GM18517 (cell line): ENCODE data around the gene KPNA1.
A peak's percentile ranks its signal among the peaks of the same experiment; 100 is the strongest.

Experiments
- ATAC-seq: cut with Tn5 transposase; IDR thresholded peaks from one replicate; pipeline ENCODE4 v1.9.1; 2021; ENCODE audit warnings: mild to moderate bottlenecking, moderate library complexity; ENCODE audit not compliant: unreplicated experiment

Gene KPNA1

GRCh38 chr3:122514123-122515019, at the start of gene KPNA1:
Gene KPNA1 (minus strand): TSS chr3:122514939. CDS start chr3:122496565, 18,374 bp downstream.
- peak; percentile 83 for ATAC-seq

DNA sequence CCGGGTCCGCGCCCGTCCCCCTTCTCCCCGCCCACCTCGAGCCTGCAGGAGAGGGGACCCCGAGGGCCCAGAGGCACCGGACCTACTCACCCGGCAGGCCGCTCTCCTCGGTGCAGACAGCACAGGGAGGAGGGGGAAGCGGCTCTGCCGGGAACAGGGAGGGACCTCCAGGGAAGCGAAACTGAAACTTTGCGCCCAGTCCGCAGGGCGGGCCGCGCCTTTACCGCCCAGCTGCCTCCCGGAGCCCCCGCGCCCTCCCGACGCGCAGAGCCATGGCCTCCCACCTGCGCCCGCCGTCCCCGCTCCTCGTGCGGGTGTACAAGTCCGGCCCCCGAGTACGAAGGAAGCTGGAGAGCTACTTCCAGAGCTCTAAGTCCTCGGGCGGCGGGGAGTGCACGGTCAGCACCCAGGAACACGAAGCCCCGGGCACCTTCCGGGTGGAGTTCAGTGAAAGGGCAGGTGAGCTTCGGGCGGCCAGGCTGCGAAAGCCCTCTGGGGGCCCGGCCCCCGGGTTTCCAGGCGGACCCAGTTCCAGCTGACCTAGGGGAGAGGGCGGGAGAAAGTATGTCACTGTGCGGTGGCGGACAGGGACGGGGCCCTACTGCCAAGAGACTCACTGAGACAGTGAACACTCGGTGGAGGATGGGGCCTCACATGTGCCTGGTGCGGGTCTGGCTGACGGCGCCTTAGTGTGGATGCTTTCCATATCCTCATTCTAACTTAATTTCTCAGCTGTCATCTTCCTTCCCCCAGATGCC, 49.6 kb upstream of the KPNA1 start, which contains the start of the genes DTX3L and PARP9:
Gene DTX3L (plus strand): TSS at position 184 of the 758 bp plus-strand sequence. CDS start 89 bp downstream, at position 273.
Gene PARP9 (minus strand): TSS at position 146 of the 758 bp plus-strand sequence. CDS start 4,680 bp downstream, outside the sequence.
- peak; percentile 49 for ATAC-seq

DNA sequence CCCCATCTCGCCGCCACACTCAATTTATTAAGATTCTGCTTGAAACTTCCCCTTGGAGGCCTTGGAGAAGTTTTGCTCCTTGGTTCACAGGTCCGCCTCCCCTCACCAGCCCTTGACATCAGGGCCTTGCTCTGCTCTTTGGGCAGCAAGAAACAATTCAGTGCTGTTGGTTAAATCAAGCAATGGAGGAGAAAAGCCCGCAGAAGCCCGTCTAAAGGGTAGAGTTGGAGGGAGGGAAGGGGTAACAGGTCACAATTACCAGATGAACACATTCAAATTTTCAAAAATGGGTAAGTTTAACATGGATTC, 48.9 kb upstream of the KPNA1 start:
- peak; percentile 13 for ATAC-seq

DNA sequence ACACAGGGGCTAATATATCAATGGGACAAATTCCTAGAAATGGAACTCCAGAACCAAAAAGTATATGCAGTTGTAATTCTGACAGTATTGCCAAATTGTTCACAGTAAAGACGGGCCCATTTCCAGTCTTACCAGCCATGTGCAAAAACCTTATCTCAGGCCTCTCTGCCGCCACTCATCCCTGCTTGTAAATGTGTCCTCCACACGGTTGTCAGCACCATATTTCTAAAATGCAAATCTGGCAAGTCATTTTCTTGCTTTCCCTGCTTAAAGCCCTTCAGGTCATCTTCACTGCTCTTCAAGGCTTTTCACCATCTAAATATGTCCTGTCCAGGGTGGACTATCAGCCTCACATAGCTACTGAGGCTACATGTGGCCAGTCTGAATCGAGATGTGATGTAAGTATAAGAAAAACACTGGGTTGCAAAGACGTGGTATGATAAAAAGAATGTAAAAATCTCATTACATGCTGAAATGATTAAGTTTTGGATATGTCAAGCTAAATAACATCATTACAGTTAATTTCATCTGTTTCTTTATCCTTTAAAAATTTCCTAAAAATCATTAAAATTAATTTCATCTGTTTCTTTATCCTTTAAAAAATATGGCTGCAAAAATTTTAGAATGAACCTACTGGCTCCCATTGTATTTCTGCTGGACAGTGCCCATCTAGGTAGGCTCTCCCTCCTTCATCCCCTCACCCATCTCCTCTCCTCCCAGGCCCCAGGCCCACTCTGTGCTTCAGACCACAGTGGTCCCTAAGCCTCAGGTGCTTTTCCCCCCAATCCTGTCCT, 48.4 kb upstream of the KPNA1 start:
- ATAC-seq = no peak

DNA sequence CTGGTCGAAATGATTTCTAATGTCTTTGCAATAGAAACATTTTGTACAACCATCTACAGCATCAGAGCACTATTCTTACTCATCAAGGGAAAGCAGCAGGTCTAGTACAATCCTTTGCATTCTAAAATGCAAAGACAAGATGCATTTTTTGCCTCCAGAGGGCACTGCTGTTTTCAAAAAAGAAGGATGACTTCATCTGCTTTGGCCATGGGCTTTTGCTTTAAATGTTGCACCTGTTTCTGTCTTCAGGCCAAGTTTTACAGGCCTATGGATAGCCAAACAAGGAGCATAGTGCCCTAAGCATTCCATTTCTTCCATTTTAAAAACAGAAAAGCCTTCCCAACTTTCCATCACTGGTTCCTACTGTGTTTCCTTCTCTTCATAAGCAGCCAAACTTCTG, 45.9 kb upstream of the KPNA1 start:
- ATAC-seq = no peak

DNA sequence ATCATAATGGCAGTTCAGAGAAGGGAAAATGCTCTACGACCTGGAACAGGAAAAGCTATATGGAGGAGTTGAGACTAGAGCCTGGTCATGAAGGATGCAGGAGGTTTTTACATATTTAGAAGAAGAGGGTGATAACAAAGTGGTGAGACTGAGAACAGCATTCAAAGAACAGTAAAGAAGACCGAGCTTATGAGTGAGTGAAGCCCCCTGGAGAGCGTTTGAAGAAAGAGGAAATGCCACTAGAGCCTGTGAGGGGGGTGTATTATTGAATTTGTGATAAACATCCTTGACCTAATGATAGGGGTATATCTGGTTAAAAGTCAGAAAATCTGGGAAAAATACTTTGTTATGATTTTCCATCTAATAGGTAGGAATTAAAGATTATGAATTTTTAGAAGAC, 45.2 kb upstream of the KPNA1 start:
- no peak for ATAC-seq

- ATAC-seq = no peak
Observed at GRCh38 chr3:122558605-122559004, 43.9 kb upstream of the KPNA1 start.

DNA sequence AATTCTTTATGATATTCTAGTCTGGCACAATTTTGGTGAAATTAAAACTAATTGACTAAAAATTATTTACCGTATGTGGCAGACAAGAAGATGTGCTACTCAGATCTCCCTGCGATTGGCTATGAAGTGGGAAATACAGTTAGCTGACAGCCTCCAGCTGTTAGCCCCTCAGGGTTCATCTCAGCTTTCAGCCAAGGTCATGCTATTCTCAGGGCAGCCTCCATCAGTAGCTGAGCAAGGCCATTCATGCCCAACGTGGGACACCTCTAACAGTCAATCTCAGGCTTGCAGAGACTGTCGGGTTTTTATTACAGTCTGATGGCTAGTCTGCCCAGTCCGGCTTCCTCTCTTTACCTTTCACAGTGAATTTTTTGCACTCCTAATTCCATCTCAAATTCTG, 42.6 kb upstream of the KPNA1 start:
- no peak for ATAC-seq

- no peak for ATAC-seq
Observed at GRCh38 chr3:122555275-122556071, 40.7 kb upstream of the KPNA1 start.

DNA sequence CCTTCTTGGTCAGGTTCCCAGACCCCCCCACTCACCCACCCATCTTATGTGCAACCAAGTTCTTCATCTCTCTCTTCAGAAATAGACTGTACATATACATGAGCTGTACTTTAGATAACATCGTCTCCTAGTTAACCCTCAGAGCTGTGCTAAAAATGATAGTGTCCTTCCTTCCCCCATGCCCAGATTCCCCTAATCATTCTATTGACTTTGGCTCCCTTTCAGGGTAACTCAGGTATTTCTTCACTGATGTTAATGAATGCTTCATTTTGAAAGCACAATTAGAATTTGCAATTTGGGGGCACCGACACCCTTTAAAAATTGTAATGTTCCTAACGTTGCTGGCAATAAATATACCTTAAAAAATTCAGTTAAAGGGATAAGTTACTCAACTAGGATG, 38.4 kb upstream of the KPNA1 start:
- no peak for ATAC-seq

DNA sequence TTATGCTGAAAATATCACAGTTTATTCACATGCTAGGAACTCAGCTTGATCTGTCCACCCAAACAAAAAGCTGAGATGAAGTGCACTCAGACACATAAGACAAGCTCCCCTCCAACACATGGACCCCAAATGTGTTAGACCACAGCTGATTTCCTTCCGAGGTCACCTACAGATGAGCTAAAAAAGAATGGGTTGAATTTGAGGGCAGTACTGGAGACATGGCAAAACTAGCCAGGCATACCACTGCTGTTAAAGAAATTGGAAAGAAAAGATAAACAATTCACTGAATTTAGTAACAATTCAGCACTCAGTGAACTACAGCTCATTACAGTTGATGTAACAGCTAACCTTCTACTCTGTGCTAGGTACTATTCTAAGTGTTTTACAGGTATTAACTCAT, 33.9 kb upstream of the KPNA1 start:
- no peak for ATAC-seq

DNA sequence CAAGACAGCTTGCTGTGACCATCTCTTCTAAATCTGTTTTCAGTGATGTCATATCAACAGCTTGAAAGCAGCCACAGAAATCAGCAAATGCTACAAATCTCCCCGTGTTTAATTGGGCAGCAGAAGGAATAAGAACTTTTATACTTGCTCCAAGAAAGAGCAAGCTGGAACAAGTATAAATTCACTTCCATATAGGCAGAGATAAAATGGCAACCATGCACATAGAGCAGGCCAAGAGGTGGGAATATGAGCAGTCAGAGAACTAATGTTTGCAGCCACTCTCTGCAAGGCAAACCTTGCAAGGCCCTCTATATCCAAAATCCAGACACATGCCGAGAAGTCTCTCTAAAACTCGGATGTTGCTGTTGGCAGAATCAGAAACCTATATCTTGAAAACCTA, 33.3 kb upstream of the KPNA1 start:
- ATAC-seq = no peak

DNA sequence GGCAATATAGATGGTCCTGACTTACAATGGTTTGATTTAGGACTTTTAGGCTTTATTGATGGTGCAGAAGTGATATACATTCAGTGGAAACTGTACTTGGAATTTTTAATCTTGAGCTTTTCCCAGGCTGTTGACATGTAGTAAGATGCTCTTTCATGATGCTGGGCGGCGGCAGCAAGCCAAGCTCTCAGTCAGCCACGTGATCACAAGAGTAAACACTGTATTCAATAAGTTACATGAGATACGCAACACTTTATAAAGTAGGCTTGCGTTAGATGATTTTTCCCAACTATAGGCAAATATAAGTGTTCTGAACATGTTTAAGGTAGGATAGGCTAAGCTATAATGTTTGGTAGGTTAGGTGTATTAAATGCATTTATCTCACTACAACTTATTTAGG, 31.4 kb upstream of the KPNA1 start:
- ATAC-seq = no peak

DNA sequence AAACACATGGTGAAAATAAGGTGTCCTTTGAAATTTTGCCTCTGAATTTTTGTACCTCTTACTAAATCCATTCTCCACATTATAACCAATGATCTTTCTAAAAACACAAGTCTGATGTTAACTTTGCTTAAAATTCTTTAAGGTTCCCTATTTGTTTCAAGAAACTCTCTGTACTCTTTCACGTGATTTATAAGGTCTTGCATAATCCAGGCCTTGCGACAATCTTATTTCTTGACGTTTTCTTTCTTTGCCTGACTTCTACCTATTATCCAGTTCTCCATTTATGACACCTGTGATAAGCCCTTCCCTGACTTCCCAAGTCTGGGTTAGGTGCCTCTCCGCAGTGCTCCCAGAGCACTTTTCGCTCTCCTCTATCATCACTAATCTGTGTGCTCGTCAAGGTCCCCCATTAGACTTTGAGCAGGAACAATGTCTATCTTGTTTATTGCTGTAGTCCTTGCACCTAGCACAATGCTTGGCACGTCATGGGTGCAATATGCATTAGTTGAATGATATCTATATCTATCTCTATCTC, 24.3 kb upstream of the KPNA1 start:
- no peak for ATAC-seq

DNA sequence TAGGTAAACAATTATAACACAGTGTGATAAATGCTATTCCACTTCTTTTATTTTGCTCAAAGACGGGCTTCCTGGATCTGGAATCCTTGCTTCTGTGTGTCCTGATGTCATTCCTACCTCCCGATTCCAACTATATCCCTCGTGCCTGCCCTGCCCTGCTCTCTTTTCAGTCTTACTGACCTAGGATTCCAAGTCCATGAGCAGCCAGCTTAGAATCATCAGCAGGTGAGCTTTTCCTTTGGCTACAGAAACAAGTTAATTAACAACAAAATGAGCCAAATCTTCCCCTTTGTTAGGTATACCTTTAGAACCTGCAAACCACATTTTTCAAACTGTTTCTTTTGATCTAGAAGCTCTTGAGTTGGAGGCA, 21.9 kb upstream of the KPNA1 start:
- ATAC-seq = no peak

DNA sequence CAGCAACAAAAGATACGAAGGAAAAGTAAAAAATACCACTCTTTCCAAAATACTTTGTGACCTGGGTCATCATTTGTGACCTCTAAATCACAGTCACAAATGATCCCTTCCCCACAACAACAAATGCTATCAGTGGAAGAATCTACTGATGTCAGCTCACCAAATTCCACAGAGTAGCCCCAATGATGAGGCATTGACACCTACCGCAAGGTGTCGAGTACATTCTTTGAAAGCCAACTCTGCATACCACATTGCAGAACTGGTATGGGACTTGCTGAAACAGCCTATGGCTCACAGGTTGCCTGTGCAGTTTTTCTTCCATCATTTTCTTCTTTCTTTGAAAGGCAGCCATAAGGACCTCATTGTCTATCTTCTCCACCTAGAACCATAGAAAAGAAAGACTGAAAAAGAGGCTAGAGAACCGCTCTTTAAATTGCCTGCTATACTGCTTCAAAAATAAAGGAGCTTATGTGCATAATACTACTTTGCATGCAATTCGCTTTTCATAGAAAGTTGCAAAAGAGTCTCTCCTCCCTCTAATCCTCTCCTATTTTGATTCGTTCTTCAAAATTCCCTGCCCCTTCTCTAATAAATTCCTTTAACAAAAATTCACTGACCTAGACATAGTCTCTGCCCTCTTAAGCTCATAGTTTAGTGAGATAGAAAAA, 21.4 kb upstream of the KPNA1 start:
- no peak for ATAC-seq

- ATAC-seq = peak; percentile 99
Observed at GRCh38 chr3:122533931-122534334, 19.2 kb upstream of the KPNA1 start.

DNA sequence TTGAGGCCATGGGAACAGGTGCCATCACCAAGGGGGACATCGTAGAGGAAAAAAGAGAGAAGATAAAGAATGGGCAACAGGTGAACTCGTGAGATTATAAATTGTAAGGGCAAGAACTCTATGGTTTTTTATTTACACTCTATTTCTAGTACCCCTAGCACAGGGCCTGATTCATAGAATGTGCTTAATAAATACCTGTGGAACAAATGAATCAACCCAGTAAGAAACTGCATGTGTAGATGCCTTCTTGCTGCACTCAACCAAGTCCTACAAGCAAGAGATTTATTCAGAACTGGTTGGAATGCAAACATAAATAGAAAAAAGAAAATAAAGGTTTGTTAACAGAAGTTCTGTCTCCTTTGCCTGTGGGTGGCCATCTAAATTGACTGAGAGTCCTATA, 18.7 kb upstream of the KPNA1 start:
- ATAC-seq = no peak

DNA sequence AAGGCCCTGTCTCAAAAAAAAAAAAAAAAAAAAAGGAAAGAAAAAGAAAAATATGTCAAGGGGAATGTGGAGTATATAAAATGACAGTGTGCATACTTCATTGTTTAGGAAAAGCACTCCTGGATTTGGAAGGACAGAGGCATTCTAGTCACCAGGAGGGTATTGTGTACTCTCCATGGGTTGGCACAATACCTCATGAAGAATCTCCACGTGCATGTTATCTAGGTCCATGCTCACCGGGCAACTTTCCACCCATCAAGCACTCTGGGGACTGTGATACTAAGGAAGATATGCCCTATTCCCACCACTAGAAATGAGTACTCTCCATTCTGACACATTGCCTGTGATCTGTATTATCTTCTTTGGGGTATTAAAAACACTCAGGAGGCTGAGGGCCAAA, 15.4 kb upstream of the KPNA1 start:
- no peak for ATAC-seq

GRCh38 chr3:122523317-122523716, 8.6 kb upstream of the KPNA1 start:
- no peak for ATAC-seq
